DMS 273 (cell line): Measurements from ENCODE around the gene ARMCX6.
"Not testable (repeated sequence)": the region's sequence is repeated elsewhere in the genome, so short reads cannot be mapped to it uniquely, and the experiment has no call there.

Experiments used
- DNase-seq: peaks from one replicate; lab custom pipeline; 2025; ENCODE audit not compliant: unreplicated experiment; lab: John Stamatoyannopoulos, UW

ARMCX6 gene

DNA sequence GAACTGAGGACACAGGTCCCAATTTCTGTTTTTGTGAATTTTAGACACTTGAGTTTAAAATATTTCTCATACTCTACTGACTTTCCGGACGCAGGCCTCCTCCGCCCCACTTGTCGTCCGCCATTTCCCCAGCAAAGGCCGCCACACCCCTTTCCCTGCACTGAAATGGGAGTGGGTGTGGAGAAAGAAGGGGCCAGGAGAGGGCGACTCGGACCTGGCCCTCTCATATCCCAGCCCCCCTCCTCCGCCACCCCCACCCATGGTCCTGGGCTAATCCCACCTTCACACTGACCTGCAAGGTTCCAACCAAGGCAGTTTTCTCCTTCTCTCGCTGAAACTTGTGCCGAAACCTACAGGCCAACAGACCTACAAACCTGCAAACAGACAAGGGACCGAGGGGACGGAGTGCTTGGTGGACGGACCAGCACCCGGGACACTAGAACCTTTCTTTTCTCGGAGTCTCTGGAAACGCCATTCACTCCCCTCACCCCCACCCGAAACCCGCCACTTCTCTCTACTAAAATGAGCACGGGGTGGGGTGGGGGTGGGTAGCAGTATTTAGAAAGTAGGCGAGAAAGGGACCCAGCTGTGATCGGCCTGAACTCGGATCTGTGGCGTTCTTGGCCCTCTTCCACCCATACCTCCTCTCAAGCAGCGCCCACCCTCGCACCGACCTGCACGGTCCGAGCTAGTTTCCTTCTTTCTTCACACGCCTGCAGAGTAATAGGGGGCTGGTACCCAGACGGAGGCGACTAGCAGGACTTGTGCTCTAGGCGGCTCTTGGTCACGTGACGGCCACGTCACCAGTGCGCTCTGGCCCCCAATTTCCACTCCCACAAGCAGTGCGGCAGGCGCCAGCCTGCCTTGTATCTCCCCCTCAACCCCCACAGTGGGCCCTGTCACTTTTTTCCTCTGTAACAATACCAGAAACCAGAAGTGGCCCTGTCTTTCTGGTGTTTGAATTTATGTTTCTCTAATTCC, at the start of gene ARMCX6:
Gene ARMCX6 (minus strand): TSS at position 790 of the 981 bp plus-strand sequence. CDS start 1,380 bp downstream, outside the sequence.
- DNase-seq: peak; percentile 84

DNA sequence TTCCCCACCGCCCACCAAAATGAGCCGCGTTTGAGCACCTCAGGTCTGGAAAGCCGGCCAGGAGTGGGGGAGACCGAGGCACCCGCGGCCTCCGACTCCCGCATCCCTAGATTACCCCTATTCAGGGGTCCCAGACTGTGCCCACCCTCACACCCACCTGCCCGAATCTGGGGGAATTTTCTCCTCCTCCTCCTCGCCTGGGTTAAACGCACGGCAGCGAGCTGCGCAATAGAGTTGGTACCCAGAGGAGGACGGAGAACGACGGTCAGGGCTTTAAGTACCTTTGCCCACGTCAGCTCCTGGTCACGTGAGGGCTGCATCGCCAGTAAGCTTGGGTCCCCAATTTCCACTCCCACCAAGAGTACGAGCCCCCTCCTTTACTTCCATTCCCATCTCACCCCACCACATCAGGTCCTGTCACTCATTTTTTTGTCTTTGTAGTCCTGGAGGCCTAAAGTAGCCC, 41.8 kb upstream of the ARMCX6 start, which contains the start of gene ARMCX2:
Gene ARMCX2 (minus strand): TSS at position 250 of the 463 bp plus-strand sequence. CDS start 2,262 bp downstream, outside the sequence.
- peak; percentile 30 for DNase-seq

DNA sequence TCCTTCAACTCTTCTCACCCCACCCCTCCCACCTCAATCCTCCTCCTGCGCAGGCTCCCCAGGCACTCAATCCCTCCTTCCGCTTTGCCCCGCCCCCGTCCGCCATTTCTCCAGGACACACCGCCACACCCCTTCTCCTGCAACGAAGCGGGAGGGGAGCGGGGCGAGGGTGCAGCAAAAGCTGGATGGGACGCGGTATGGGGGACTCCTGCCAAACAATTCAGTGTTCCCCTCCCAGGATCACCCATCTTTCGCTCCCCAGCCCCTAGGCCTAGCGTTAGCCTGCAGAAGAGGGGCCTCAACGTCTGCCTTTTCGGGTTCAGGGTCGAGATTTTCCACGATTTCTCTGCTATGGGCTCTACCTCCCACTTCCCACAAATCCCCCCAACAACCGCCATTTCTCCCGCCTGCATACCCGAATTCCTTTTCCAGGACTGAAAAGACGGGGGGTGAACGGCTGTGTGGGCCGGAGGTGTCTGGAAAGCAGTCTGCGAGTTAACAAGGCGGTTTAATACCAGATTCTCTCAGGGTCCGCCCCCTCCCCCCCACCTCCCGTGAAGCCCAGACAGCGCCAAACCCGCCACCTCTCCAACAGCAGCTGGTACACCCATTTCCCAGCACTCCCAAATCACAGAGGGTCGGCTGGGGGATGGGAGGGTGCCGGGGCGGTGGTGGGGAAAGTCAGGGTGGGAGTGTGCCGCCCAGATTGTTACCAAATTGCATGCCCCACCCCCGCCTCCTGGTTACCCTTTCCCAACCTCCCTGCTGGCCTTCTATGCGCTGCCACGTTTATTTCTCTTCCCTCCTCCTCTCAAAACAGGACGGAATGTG, 41.1 kb upstream of the ARMCX6 start:
- DNase-seq: peak; percentile 81

DNA sequence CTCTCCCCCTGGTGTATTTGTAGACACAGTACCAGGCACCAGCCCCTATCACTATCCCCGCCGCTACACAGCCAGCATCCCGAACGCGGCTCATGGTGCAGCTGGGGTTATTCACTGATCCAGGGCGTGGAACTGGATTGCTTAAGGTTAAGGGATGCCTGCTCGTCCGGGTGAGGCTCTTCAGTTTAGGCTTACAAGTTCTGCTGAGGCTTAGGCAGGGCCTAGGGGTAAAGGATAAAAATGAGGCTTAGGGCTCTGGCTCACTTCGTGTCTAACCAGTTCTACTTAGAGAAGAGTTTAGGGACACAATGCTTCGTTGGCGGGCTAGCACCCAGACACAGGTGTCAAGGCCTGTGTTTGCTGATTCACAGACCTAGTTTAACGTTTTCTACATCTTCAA, 39.7 kb upstream of the ARMCX6 start:
- DNase-seq: no peak

DNA sequence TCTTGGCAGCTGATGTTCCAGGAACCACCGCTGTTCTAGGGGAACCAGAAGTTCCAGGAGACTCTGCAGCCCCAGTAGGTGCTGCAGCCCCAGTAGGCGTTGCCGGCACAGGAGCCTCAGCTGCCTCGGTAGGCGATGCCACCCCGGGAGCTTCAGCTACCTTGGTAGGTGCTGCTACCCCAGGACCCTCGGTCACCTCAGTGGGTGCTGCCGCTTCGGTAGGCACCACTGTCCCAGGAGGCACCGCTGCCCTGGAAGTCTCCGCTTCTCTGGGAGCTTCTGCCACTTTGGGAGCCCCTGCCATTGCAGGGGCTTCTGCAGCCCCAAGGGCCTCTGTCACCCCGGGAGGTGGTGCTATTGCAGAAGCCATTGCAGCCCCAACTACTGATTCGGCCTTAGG, 39.0 kb upstream of the ARMCX6 start:
- no peak for DNase-seq

DNA sequence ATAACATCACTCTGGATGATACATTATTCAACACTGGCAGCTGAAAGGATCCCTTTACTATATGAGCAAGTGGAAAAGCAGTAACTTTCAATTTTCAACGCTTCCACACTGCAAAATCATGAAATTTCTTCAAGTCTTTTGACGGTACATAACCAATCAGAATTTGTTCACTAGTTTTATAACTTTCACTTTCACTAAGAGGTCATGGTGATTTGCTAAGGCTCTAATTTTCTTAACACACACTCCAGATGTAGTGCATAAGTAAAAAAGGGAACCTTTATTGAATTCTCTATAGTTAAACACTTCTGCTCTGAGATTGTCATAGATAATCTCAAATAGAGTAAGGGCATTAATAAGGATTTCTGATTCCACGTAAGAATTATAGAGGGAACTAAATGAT, 37.7 kb upstream of the ARMCX6 start:
- DNase-seq: no peak

DNA sequence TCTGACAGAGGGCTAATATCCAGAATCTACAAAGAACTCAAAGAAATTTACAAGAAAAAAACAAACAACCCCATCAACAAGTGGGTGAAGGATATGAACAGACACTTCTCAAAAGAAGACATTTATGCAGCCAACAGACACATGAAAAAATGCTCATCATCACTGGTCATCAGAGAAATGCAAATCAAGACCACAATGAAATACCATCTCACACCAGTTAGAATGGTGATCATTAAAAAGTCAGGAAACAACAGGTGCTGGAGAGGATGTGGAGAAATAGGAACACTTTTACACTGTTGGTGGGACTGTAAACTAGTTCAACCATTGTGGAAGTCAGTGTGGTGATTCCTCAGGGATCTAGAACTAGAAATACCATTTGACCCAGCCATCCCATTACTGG, 29.9 kb upstream of the ARMCX6 start:
- not testable (repeated sequence) for DNase-seq

DNA sequence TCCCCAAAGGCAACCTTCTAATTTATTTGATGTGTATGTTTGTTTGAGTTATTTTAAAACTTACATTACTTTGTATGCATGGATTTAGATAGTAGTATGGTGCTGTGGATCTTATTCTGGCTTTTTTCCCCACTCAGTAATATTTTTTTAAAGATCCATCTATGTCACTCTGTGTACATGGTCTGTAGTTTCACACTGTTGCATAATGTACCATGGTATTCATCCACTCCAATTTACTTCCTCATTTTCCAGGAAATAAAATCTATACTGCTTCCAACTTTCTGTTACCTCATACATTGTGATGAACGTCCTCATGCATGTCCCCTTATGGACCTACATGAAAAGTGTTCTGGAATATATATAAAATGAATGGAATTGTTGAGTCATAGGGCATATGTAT, 24.3 kb upstream of the ARMCX6 start:
- DNase-seq: no peak

DNA sequence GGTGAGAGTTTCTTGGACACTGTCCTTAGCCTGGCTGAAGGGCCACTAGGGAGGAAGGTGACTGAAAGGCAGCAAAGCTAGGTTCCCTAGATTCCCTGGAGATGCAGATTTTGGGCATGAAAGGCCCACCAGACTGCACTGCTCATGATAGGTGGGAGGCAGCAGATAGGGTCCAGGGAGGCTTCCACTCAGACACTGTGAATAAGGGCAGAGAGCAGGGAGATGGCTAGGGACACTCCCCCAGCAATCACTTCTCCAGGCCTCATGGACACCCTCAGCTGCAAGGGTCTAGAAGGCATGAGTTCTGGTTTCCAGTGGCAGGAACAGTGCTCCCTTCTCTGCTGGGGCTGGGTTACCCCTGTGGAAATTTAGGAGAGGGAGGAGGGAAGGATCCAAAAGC, 21.8 kb upstream of the ARMCX6 start:
- no peak for DNase-seq

DNA sequence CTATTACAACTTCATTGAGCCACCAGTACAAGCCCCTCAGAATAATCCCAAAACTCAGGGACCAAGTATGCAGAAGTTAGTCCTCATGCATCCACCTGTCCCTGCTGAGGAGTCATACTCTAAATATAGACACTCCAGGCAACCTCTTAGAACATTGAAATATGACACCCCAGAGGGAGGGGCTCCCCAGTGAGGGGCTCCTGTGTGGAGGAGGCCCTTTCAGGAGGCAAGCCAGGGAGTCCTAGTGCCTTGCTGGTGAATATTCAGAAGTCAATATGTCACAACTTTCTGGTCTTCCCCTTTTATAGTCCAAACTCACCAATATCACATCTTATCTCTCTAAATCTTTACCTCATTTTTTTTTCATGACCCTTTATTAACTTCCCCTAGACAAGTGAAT, 1.6 kb upstream of the ARMCX6 start:
- DNase-seq: peak; percentile 76

DNA sequence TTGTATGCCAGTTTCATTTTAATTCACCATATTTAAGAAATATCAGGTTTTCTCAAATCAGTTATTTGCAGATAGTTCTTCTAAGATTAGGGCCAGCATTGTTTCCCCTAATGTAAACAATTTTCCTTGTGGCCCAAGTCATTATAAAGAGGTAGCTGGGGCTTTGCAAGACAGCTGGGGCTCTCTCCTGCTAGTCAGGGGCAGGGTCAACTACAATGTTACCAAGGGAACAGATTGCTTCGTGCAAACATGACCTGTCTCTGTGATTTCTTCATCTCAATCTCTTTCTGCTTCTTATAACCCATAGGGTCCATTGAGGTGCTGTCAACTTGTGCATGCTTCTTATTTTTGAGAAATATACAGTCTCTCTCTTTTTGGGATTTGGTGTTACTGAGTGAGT, 12.1 kb downstream of the ARMCX6 start:
- DNase-seq: no peak

DNA sequence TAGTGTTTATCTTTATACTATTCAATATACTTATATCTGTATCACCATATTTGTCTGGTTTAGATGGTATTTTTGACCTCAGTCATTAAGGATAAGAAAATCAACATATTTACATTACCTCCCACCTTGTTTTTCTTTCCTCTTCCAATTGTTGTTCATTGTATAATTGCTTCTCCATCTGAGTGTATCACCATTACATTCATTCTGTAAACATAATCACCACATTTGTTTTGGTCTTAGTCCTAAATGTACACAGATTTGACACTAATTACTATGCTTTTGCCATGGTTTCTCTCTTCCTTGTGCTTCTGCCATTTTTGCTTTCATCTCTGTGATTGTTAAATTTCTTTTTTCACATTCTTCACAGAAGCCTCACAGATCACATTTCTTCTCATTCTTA, 12.7 kb downstream of the ARMCX6 start:
- no peak for DNase-seq

DNA sequence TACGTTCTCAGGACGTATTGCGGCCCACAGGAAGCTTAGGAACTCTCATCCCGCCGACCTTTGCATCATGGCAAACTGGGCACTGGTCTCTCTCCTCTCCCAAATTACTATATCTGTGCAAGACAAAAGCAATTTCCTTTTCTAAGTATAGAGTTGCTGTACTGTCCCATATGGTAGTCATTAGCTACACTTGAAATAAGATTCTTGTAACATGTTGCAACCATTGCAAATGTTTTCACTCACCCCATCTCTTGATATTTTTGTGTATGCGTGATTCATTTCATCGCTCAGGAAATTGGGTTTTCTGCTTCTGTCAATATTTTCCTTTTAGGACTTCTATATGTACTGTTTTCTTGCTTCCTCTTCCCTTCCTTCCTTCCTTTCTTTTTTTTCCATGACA, 15.7 kb downstream of the ARMCX6 start:
- DNase-seq: no peak

DNA sequence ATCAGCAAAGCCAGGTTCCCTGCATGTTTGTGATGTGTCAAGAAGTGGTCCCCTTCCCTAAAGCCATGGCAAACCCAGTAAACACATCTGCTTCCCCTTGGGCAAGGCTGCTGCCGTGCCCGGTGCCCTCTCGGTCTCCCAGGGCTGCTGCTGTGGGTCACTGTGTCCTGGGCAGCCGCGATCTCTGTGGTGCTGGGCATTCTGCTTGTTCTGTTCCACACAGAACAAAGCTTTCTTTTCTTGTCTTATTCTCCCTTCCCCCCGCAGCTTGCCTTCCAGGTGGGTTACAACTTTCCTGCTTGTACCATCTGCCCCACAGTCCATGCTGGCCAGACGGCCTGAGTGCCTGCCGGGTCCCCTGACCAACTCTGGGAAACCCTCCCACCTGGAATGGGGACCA, 18.2 kb downstream of the ARMCX6 start:
- not testable (repeated sequence) for DNase-seq

DNA sequence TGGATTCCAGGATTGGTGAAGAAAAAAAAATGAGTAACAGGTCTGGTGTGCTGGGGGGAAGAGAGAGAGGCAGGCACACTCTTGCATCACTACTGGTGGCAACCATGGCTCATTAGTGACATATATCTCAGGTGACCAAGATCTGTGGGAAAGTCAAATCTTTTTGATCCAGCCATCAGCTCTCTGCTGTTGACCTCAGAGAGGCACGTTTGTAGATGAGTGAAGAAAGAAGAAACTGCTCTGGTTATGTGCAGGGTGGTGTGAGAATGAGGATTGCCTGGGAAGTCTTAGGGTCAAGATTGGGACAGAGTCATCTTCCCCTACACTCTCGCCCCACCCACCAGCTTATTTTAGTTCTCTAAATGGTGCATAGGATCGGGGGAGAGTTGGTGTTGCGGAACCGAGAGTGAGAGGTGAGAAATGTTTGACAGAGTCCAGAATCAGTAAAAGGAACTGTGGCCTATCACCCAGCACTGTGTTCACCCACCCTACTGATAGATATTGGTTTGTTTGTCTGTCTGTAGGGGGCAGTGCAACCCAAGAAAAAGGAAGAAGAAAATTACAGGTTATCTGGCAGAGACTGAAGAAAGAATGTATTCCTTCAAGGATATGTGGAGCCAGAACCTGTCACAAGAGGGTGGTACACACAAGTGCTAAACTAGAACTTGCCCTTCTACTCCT, 21.9 kb downstream of the ARMCX6 start:
- DNase-seq: peak; percentile 74
